Ectodermal cell (in vitro differentiated cells): Measurements from ENCODE around the gene HOXD1.

ENCODE experiments used
- H3K27ac ChIP-seq: 2 replicates; pipeline ENCODE4 v1.7.0; 2013; ENCODE audit warnings: mild to moderate bottlenecking, low read depth, low read length; ENCODE audit not compliant: insufficient read depth, poor library complexity, severe bottlenecking
- H3K27me3 ChIP-seq: 2 replicates; pipeline ENCODE4 v1.7.0; 2013; ENCODE audit warnings: mild to moderate bottlenecking, low read length; ENCODE audit not compliant: insufficient read depth, control insufficient read depth, poor library complexity, severe bottlenecking
- H3K36me3 ChIP-seq: one replicate; pipeline ENCODE4 v1.7.0; 2013; ENCODE audit warnings: low read length; ENCODE audit not compliant: control insufficient read depth, insufficient read depth
- H3K4me1 ChIP-seq: one replicate; pipeline ENCODE4 v1.7.0; 2013; ENCODE audit warnings: low read length; ENCODE audit not compliant: control insufficient read depth, insufficient read depth
- H3K4me3 ChIP-seq: 2 replicates; pipeline ENCODE4 v1.7.0; 2013; ENCODE audit warnings: low read depth, low read length, control low read depth; ENCODE audit not compliant: insufficient read depth
- H3K9me3 ChIP-seq: 2 replicates; pipeline ENCODE4 v1.7.0; 2013; ENCODE audit warnings: mild to moderate bottlenecking, low read length, moderate library complexity; ENCODE audit not compliant: control insufficient read depth
- WGBS, 2 experiments: methylation state at CpG; one replicate each; pipeline ENCODE4 v1.1.7; 2013; ENCODE audit warnings: missing lambda C conversion rate in 2 of 2; 5-methylcytosine and 5-hydroxymethylcytosine counted together

HOXD1 gene

GRCh38 chr2:176187200-176187898 is 1.1 kb upstream of the HOXD1 start:
- Histone ChIP-seq H3K4me3 (no peak overlapping the region), H3K36me3 (no peaks in the 10 kb centered on the region), H3K9me3 (no peaks in the 10 kb centered on the region), H3K27me3 (peaks cover 100% of the 10 kb centered on the region), H3K27ac (no peak overlapping the region), H3K4me1 (no peaks in the 10 kb centered on the region)
- 5 to 9% methylated on average over 13 of the region's 13 CpGs for WGBS, 2 experiments

GRCh38 chr2:176188774-176189680 is 559 bp downstream of the HOXD1 start:
- WGBS, 2 experiments, result 2% methylated on average over 98 of the region's 98 CpGs
- no peak overlapping the region for H3K27ac ChIP-seq
- peaks cover 100% of the 10 kb centered on the region for H3K27me3 ChIP-seq
- no peaks in the 10 kb centered on the region for H3K9me3 ChIP-seq
- H3K4me1 ChIP-seq, result no peaks in the 10 kb centered on the region
- no peaks in the 10 kb centered on the region for H3K36me3 ChIP-seq
- peak overlapping the region; percentile 24 for H3K4me3 ChIP-seq

GRCh38 chr2:176189681-176190641 is 1.5 kb downstream of the HOXD1 start:
- Histone ChIP-seq H3K27ac (no peak overlapping the region), H3K4me1 (no peaks in the 10 kb centered on the region), H3K36me3 (no peaks in the 10 kb centered on the region), H3K9me3 (no peaks in the 10 kb centered on the region), H3K4me3 (no peak overlapping the region), H3K27me3 (peaks cover 100% of the 10 kb centered on the region)
- WGBS, 2 experiments, result 7 to 12% methylated on average over 28 of the region's 28 CpGs

- Histone ChIP-seq H3K4me1 (no peaks in the 10 kb centered on the region), H3K27me3 (peaks cover 92% of the 10 kb centered on the region), H3K4me3 (no peak overlapping the region), H3K9me3 (no peaks in the 10 kb centered on the region), H3K36me3 (no peaks in the 10 kb centered on the region), H3K27ac (no peak overlapping the region)
- 0% methylated on average over 1 of the region's 1 CpG for WGBS, 2 experiments
These were observed 3.9 kb downstream of the HOXD1 start for GRCh38 chr2:176192351-176192750.

GRCh38 chr2:176193048-176193447 is 4.6 kb downstream of the HOXD1 start:
- H3K36me3 ChIP-seq, result no peaks in the 10 kb centered on the region
- no peak overlapping the region for H3K27ac ChIP-seq
- peaks cover 85% of the 10 kb centered on the region for H3K27me3 ChIP-seq
- no peak overlapping the region for H3K4me3 ChIP-seq
- H3K4me1 ChIP-seq, result no peaks in the 10 kb centered on the region
- H3K9me3 ChIP-seq, result no peaks in the 10 kb centered on the region
- 20 to 38% methylated on average over 1 of the region's 1 CpG for WGBS, 2 experiments

GRCh38 chr2:176199902-176200301 is 11.4 kb downstream of the HOXD1 start:
- peaks cover 25% of the 10 kb centered on the region for H3K27me3 ChIP-seq
- no peaks in the 10 kb centered on the region for H3K4me1 ChIP-seq

GRCh38 chr2:176200971-176201370 is 12.5 kb downstream of the HOXD1 start:
- Histone ChIP-seq H3K9me3 (no peaks in the 10 kb centered on the region), H3K27me3 (peaks cover 15% of the 10 kb centered on the region), H3K27ac (no peak overlapping the region), H3K4me3 (no peak overlapping the region), H3K4me1 (no peaks in the 10 kb centered on the region), H3K36me3 (no peaks in the 10 kb centered on the region)
- WGBS, 2 experiments, result 92 to 94% methylated on average over 21 of the region's 21 CpGs

More at GRCh38 chr2:176199902-176200301, 11.4 kb downstream of the HOXD1 start:
- H3K36me3 ChIP-seq, result no peaks in the 10 kb centered on the region
- H3K27ac ChIP-seq, result no peak overlapping the region
- no peak overlapping the region for H3K4me3 ChIP-seq
- no peaks in the 10 kb centered on the region for H3K9me3 ChIP-seq

GRCh38 chr2:176202491-176202890 is 14.0 kb downstream of the HOXD1 start:
- H3K36me3 ChIP-seq, result no peaks in the 10 kb centered on the region
- H3K27ac ChIP-seq, result no peak overlapping the region
- 87 to 88% methylated on average over 7 of the region's 7 CpGs for WGBS, 2 experiments
- H3K4me1 ChIP-seq, result no peaks in the 10 kb centered on the region
- peaks cover 8% of the 10 kb centered on the region for H3K27me3 ChIP-seq
- H3K9me3 ChIP-seq, result no peaks in the 10 kb centered on the region
- no peak overlapping the region for H3K4me3 ChIP-seq

- no peak overlapping the region for H3K27ac ChIP-seq
- 92 to 100% methylated on average over 1 of the region's 1 CpG for WGBS, 2 experiments
- H3K4me3 ChIP-seq, result no peak overlapping the region
- H3K27me3 ChIP-seq, result peaks cover 8% of the 10 kb centered on the region
- no peaks in the 10 kb centered on the region for H3K9me3 ChIP-seq
- no peaks in the 10 kb centered on the region for H3K4me1 ChIP-seq
- no peaks in the 10 kb centered on the region for H3K36me3 ChIP-seq
These were observed 16.7 kb downstream of the HOXD1 start for GRCh38 chr2:176205126-176205525.
